Measurements from ENCODE around the gene SIL1.

Gene SIL1

DNA sequence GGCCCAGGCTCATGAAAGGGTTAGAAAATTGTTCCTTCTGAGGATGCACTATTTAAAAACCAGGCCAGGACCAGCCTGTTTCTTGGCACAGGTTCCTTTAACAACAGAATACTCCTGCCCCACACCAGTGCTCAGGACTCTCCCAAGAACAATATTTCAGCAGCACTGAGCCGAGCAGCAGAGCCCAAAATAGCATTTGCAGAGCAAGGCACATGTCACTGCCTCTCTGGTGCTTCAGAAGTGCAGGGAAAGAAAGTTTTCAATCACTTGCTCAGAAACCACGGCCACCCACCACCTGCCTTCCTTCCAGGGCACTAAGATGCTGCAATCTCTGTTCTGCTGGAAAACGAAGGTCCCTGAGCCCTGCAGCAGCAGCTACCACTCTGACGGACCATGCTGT lies 77.6 kb downstream of the SIL1 start:
- Histone ChIP-seq H4K20me1 (ENCODE audit: control insufficient read depth, insufficient read depth, low read depth, low read length) (no peaks in the 10 kb centered on the region), H3K27ac (ENCODE audit: low read depth, low read length) (no peak overlapping the region), H3K36me3 (ENCODE audit: control insufficient read depth, low read length) (0 out of 2 replicates have a peak, but pooled peaks cover 2% of the 10 kb centered on the region), H3K9me3 (ENCODE audit: control insufficient read depth, insufficient read depth, low read length) (no peaks in the 10 kb centered on the region), H3K27me3 (ENCODE audit: control insufficient read depth, low read length) (no peaks in the 10 kb centered on the region), H3K4me1 (ENCODE audit: control insufficient read depth, low read length) (no peaks in the 10 kb centered on the region), H3K79me2 (ENCODE audit: control insufficient read depth, low read length) (no peaks in the 10 kb centered on the region), H3K4me3 (ENCODE audit: low read length) (no peak overlapping the region), H3K9me2 (replicated peaks; ENCODE audit: control insufficient read depth, low read length) (no peaks in the 10 kb centered on the region), H3F3A (ENCODE audit: control insufficient read depth, insufficient read depth) (no peaks in the 10 kb centered on the region), H3K4me2 (ENCODE audit: low read length) (no peak overlapping the region)
- TF ChIP-seq EZH2phosphoT487 (IDR thresholded peaks at IDR 0.05; ENCODE audit: borderline replicate concordance, low read length): no peak
- TF ChIP-seq CTCF (IDR thresholded peaks at IDR 0.05; ENCODE audit: low read depth, low read length, poor library complexity, severe bottlenecking): no peak

DNA sequence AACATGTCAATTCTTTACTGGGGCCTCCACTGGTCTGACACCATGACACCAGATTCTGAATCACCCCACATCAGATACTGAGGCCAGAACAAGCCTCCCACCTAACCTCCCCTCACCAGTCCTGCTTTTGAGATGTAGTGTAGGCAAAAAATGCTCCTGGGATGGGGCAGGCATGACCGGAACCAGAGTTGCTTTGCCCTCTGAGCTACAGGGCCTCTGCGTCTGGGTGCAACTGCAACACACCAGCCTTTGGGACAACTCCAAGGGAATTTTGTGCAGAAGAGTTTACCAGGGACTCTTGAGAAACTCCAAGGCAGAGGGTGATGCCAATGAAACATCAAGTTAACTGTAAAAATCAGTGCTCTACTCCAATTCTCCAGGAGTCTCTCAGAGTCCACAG lies 79.4 kb downstream of the SIL1 start:
- Histone ChIP-seq H4K20me1 (ENCODE audit: control insufficient read depth, insufficient read depth, low read depth, low read length) (no peaks in the 10 kb centered on the region), H3K4me2 (ENCODE audit: low read length) (no peak overlapping the region), H3K27me3 (ENCODE audit: control insufficient read depth, low read length) (no peaks in the 10 kb centered on the region), H3K36me3 (ENCODE audit: control insufficient read depth, low read length) (0 out of 2 replicates have a peak, but pooled peaks cover 2% of the 10 kb centered on the region), H3K9me2 (replicated peaks; ENCODE audit: control insufficient read depth, low read length) (no peaks in the 10 kb centered on the region), H3K27ac (ENCODE audit: low read depth, low read length) (no peak overlapping the region), H3K4me3 (ENCODE audit: low read length) (no peak overlapping the region), H3K4me1 (ENCODE audit: control insufficient read depth, low read length) (no peaks in the 10 kb centered on the region), H3F3A (ENCODE audit: control insufficient read depth, insufficient read depth) (no peaks in the 10 kb centered on the region), H3K9me3 (ENCODE audit: control insufficient read depth, insufficient read depth, low read length) (no peaks in the 10 kb centered on the region), H3K79me2 (ENCODE audit: control insufficient read depth, low read length) (no peaks in the 10 kb centered on the region)
- TF ChIP-seq CTCF (IDR thresholded peaks at IDR 0.05; ENCODE audit: low read depth, low read length, poor library complexity, severe bottlenecking) (no peak), EZH2phosphoT487 (IDR thresholded peaks at IDR 0.05; ENCODE audit: borderline replicate concordance, low read length) (no peak)

DNA sequence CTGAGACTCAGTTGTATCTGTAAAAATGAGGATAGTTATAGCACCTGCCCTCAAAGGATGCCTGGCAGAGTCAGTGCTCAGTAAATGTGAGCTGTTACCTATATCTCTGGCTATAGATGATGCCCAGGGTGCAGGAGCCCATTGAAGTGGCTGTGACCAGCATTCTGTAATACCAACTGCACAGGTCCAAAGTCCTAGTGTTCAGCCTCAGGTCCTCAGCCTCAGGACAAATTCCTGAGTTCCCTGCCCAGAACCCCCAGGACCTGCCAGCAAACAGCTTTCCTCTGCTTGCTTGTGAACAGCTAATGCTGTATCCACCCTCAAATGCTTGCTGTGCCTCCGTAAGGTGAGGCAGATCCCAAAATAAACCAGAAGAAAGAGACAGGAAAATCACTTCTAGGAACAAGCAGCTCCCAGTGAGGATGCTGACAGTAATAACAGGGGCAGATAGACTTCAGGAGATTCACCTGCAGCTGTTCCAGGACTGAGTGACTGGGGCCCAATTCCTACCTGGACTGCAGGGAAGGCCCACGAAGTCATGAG lies 80.8 kb downstream of the SIL1 start:
- no peaks in the 10 kb centered on the region for H4K20me1 ChIP-seq (ENCODE audit: control insufficient read depth, insufficient read depth, low read depth, low read length)
- no peaks in the 10 kb centered on the region for H3K9me3 ChIP-seq (ENCODE audit: control insufficient read depth, insufficient read depth, low read length)
- H3F3A ChIP-seq (ENCODE audit: control insufficient read depth, insufficient read depth): no peaks in the 10 kb centered on the region
- H3K4me3 ChIP-seq (ENCODE audit: low read length): no peak overlapping the region
- H3K4me2 ChIP-seq (ENCODE audit: low read length): no peak overlapping the region
- H3K27me3 ChIP-seq (ENCODE audit: control insufficient read depth, low read length): no peaks in the 10 kb centered on the region
- TF ChIP-seq EZH2phosphoT487 (IDR thresholded peaks at IDR 0.05; ENCODE audit: borderline replicate concordance, low read length) (no peak), CTCF (IDR thresholded peaks at IDR 0.05; ENCODE audit: low read depth, low read length, poor library complexity, severe bottlenecking) (no peak)
- H3K27ac ChIP-seq (ENCODE audit: low read depth, low read length): no peak overlapping the region
- H3K4me1 ChIP-seq (ENCODE audit: control insufficient read depth, low read length): no peaks in the 10 kb centered on the region
- 0 out of 2 replicates have a peak, but pooled peaks cover 2% of the 10 kb centered on the region for H3K36me3 ChIP-seq (ENCODE audit: control insufficient read depth, low read length)
- no peaks in the 10 kb centered on the region for H3K79me2 ChIP-seq (ENCODE audit: control insufficient read depth, low read length)
- no peaks in the 10 kb centered on the region for H3K9me2 ChIP-seq (replicated peaks; ENCODE audit: control insufficient read depth, low read length)
